ENCODE data around the gene RGMB. TPM values are rescaled to one million over a fixed set of nuclear protein-coding genes. Genes with fewer than 3 reads are reported as not detected.

Gene RGMB
- total RNA-seq, 4 donors from 2014 or later = 2.8 to 22.3 (median 12.9) TPM

DNA sequence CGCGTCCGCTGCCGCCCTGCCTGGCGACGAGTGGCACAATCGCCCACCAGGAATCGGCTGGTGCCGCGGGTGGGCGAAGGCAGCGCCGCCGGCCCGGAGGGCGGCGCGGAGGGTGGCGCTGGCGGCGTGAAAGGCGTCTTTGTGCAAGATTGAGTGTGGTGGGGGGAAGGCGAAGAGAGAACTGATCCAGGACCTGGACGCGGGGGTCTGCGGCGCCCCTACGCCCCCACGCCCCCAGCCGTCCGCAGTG is 4.6 kb upstream of the RGMB start:
- no peak for DNase-seq
- Histone ChIP-seq H3K4me3 (peak overlapping the region; percentile 43 to 56), H3K27ac (peak overlapping the region; percentile 78 to 79), H3K4me1 (no peaks in the 10 kb centered on the region), H3K36me3 (no peaks in the 10 kb centered on the region), H3K9me3 (no peaks in the 10 kb centered on the region), H3K27me3 (no peaks in the 10 kb centered on the region)
- TF ChIP-seq POLR2A (IDR thresholded peaks at IDR 0.05) = no peak
- TF ChIP-seq, protein P1, sequence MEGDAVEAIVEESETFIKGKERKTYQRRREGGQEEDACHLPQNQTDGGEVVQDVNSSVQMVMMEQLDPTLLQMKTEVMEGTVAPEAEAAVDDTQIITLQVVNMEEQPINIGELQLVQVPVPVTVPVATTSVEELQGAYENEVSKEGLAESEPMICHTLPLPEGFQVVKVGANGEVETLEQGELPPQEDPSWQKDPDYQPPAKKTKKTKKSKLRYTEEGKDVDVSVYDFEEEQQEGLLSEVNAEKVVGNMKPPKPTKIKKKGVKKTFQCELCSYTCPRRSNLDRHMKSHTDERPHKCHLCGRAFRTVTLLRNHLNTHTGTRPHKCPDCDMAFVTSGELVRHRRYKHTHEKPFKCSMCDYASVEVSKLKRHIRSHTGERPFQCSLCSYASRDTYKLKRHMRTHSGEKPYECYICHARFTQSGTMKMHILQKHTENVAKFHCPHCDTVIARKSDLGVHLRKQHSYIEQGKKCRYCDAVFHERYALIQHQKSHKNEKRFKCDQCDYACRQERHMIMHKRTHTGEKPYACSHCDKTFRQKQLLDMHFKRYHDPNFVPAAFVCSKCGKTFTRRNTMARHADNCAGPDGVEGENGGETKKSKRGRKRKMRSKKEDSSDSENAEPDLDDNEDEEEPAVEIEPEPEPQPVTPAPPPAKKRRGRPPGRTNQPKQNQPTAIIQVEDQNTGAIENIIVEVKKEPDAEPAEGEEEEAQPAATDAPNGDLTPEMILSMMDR (IDR thresholded peaks at IDR 0.05) = peak in 1 of 4 experiments; percentile 61
- intact Hi-C loops (cut with DNase I; ENCODE audit: low total_unique reads) = no loop called here

DNA sequence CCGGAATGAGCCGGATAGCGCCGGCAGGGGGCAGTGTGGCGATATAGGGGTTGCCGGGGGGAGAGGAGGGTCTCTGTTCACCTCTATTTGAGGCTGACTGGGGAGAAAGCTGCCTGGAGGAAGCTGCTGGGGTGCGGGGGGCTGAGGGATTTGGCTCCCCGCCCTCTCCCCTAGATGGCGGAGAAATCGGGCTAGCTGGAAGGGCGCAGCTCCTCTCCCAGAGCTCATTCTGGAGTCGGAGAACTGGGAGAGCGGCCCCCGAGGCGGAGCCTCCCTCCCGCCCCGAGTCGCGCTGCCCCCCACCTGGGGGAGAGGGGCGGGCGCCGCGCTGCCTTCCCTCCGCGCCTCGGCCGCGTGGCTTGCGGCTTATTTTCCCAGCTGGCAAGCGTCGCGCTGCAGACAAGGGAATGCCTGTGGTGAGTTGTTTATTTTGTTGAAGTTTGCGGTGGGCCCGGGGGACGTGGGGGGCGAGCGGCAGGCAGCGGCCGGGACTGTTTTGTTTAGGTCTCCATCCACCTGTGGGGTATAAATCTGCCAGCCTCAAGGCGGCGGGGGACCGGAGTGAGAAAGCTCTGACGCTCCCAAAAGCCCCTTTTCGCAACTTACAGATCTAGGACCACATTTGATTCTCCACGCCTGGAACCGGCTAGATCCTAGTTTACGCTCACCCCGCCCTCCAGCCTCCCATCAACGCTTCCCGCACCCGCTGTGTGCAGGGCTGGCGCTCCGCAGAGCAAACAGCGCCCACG is 4.1 kb upstream of the RGMB start:
- intact Hi-C loops (cut with DNase I; ENCODE audit: low total_unique reads) = no loop called here
- Histone ChIP-seq H3K27me3 (no peaks in the 10 kb centered on the region), H3K4me3 (peak overlapping the region; percentile 43 to 56), H3K9me3 (no peaks in the 10 kb centered on the region), H3K4me1 (no peaks in the 10 kb centered on the region), H3K27ac (peak overlapping the region; percentile 78 to 79), H3K36me3 (no peaks in the 10 kb centered on the region)
- TF ChIP-seq POLR2A (IDR thresholded peaks at IDR 0.05) = no peak
- TF ChIP-seq, protein P1 (IDR thresholded peaks at IDR 0.05) = peak in 3 of 4 experiments; percentile 36 to 54 (median 38)
- peak; percentile 41 to 42 for DNase-seq

DNA sequence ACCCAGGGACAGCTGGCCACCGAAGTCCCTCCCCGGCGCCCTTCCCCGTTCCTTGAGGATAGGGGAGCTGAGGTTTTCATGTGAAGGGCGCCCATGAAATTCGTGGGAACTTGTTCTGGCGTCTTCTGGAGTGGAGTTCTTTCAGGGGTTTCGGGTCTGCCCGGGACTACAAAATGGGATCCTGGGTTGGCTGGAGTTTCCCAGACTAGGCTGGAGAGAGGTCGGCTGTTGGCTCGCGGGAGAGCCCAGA is 3.6 kb upstream of the RGMB start:
- Histone ChIP-seq H3K27me3 (no peaks in the 10 kb centered on the region), H3K4me1 (no peaks in the 10 kb centered on the region), H3K27ac (peak overlapping the region; percentile 78 to 79), H3K4me3 (peak overlapping the region; percentile 43 to 56), H3K36me3 (no peaks in the 10 kb centered on the region), H3K9me3 (no peaks in the 10 kb centered on the region)
- intact Hi-C loops (cut with DNase I; ENCODE audit: low total_unique reads) = loop anchor here (10.0 kb wide), 1 partner anchor 155 kb away; the partner anchor contains the start of gene CHD1
- TF ChIP-seq, protein P1 (IDR thresholded peaks at IDR 0.05) = no peak
- TF ChIP-seq POLR2A (IDR thresholded peaks at IDR 0.05) = no peak
- peak; percentile 16 to 25 for DNase-seq

DNA sequence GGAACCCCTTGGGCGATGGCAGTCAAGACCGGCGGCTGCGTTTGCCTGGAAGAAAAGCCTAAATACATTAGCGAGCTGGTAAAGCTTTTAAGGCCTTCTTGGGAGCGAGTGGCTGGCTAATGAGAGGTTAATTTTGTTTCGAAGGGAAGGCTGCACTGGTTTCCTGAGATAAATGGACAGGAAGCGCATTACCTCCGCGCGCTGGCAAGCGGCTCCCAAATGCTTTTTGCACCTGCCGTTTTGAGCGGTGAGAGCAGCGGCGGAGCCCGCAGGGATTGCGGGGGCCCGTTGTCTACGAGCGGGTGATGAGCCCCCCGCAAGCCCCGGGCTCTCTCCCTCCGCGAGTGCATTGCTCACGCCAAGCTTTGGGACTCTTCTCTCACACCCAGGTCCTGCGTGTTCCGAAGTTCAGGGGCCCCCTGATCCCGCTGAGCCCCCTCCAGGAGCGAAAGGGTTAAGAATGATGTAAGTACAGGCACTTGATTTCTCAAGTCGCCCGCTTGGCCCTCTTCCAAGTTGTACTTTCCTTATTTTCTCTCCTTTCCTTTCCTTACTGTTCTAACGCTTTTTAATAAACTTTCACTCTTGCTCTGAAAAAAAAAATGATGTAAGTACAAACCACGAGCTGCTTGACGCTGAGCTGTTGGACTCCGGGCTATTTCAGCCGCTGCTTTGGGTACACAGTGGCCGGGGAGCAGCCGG is 3.1 kb upstream of the RGMB start:
- TF ChIP-seq, protein P1 (IDR thresholded peaks at IDR 0.05) = peak in 1 of 4 experiments; percentile 11
- no peak for TF ChIP-seq POLR2A (IDR thresholded peaks at IDR 0.05)
- Histone ChIP-seq H3K4me1 (peaks cover 0 to 4% of the 10 kb centered on the region in 2 donors), H3K36me3 (no peaks in the 10 kb centered on the region), H3K4me3 (peak overlapping the region; percentile 43 to 56), H3K9me3 (no peaks in the 10 kb centered on the region), H3K27ac (peak overlapping the region; percentile 78 to 79), H3K27me3 (no peaks in the 10 kb centered on the region)
- peak; percentile 49 to 66 for DNase-seq
- intact Hi-C loops (cut with DNase I; ENCODE audit: low total_unique reads) = loop anchor here (10.0 kb wide), 1 partner anchor 154 kb away; the partner anchor contains the start of gene CHD1

DNA sequence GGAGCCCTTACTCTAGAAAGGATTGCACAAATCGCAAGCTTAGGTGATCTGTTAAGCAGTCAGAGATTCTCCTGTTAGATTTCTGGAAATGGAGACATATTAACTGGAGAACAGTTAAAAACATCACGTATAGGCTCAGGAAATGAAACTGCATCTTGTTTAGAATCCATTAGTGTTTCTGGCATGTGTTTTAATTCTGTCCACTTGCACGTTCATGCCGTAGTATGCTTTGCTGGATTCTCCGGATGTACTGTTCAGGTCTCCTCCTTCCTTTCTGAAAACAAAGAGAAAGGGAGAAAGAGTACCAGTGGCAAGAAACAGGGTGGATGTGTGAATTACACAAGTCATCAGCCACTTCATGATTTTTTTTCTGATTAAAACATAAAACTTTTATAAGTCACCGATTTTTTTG is 2.5 kb upstream of the RGMB start:
- Histone ChIP-seq H3K9me3 (no peaks in the 10 kb centered on the region), H3K36me3 (no peaks in the 10 kb centered on the region), H3K4me3 (peak overlapping the region; percentile 43 to 56), H3K4me1 (peaks cover 0 to 9% of the 10 kb centered on the region in 2 donors), H3K27ac (peak overlapping the region; percentile 78 to 79), H3K27me3 (no peaks in the 10 kb centered on the region)
- intact Hi-C loops (cut with DNase I; ENCODE audit: low total_unique reads) = loop anchor here (10.0 kb wide), 1 partner anchor 154 kb away; the partner anchor contains the start of gene CHD1
- no peak for TF ChIP-seq POLR2A (IDR thresholded peaks at IDR 0.05)
- TF ChIP-seq, protein P1 (IDR thresholded peaks at IDR 0.05) = no peak
- no peak for DNase-seq
